Stimulated activated CD4-positive, alpha-beta T cell treated with anti-CD3 and anti-CD28 coated beads, Interleukin-1b, Interleukin-23, amount 100 ng/mL, for 4 hours (primary cell): ENCODE measurements around the gene FGF22.

ENCODE experiments used
- DNase-seq, 2 donors: peaks; one replicate each; pipeline ENCODE4 v3.0.0-alpha.2; 2020; ENCODE audit warnings: low read depth in 2 of 2

Gene FGF22

GRCh38 chr19:643736-644135, 4.1 kb downstream of the FGF22 start:
- no peak for DNase-seq

GRCh38 chr19:644363-644762, 4.7 kb downstream of the FGF22 start:
- no peak for DNase-seq

GRCh38 chr19:644789-645188, 5.1 kb downstream of the FGF22 start:
- DNase-seq = no peak

GRCh38 chr19:645912-646778, 6.5 kb downstream of the FGF22 start:
- no peak for DNase-seq

GRCh38 chr19:646779-647565, 7.3 kb downstream of the FGF22 start:
- no peak for DNase-seq

GRCh38 chr19:647566-648284, 8.0 kb downstream of the FGF22 start:
- DNase-seq = no peak

- DNase-seq = no peak
These were observed 8.6 kb downstream of the FGF22 start for GRCh38 chr19:648305-648704.

- DNase-seq = no peak
These were observed 9.5 kb downstream of the FGF22 start for GRCh38 chr19:648904-649801.

- DNase-seq = no peak
These were observed 10.4 kb downstream of the FGF22 start for GRCh38 chr19:650121-650520.

- no peak for DNase-seq
These were observed 11.6 kb downstream of the FGF22 start for GRCh38 chr19:651114-651818.

GRCh38 chr19:651991-652390, 12.3 kb downstream of the FGF22 start:
- DNase-seq = no peak

- DNase-seq = no peak
These were observed 13.0 kb downstream of the FGF22 start for GRCh38 chr19:652467-653389.

GRCh38 chr19:653425-653824, 13.7 kb downstream of the FGF22 start:
- DNase-seq = no peak

GRCh38 chr19:655691-656090, 16.0 kb downstream of the FGF22 start:
- no peak for DNase-seq

- DNase-seq = no peak
These were observed 17.3 kb downstream of the FGF22 start for GRCh38 chr19:656751-657559.

- no peak for DNase-seq
These were observed 17.9 kb downstream of the FGF22 start for GRCh38 chr19:657611-658010.

- no peak for DNase-seq
These were observed 18.6 kb downstream of the FGF22 start for GRCh38 chr19:658059-658839.
